Activated T-helper 9 cell treated with anti-CD3 and anti-CD28 coated beads, Interleukin-2, amount 50 U/mL, for 16 hours (primary cell): ENCODE results near the gene FOXA2.

Experiments
- DNase-seq: peaks from one replicate; pipeline ENCODE4 v3.0.0-alpha.2; 2020; ENCODE audit warnings: low read depth

Gene FOXA2

GRCh38 chr20:22536956-22537756 lies 47.2 kb downstream of the FOXA2 start:
- no peak for DNase-seq

GRCh38 chr20:22536141-22536828 lies 48.1 kb downstream of the FOXA2 start:
- DNase-seq = no peak

GRCh38 chr20:22535483-22535882 lies 48.9 kb downstream of the FOXA2 start:
- DNase-seq = no peak

- DNase-seq = no peak
Measured at GRCh38 chr20:22533823-22534751, 50.3 kb downstream of the FOXA2 start.

DNA sequence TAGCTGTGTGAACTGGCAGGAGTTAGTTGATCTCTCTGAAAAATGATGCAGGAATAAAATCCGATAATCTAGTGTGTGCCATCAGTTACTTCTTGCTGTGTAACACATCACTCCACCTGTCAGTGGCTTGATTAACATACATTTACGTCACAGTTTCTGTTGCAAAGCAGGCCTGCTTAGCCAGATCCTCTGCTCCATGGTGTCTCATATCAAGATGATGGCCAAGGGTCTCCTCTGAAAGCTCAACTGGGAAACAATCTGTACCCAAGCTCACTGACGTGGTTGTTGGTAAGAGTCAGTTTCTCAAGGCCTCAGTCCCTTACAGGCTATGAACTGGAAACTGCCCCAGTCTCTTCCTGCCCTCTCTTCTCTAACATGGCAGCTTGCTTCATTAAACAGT lies 51.8 kb downstream of the FOXA2 start:
- no peak for DNase-seq

DNA sequence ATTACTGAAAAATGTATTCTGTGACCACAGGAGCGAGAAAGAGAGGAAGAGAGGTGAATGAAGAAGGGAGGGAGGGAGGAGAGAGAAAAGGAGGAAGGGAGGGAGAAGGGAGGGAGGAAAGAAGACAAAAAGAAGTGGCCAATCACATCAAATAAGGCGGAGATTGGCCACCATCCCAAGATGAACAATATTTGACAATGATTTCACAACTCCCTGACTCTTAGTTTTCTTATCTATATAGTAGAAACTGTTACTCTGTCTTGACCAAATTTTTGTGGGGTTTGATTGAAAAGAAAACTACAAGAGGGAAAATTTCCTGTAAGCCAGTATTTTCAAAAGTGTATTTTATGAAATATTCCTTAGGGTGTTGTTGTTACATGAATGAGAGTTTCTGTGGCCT lies 52.6 kb downstream of the FOXA2 start:
- DNase-seq = no peak

- no peak for DNase-seq
Measured at GRCh38 chr20:22531056-22531615, 53.2 kb downstream of the FOXA2 start.
